Nephron (organoid): Measurements from ENCODE around the gene TMPRSS3.

Experiments
- H3K27ac Mint-ChIP-seq, 3 experiments: 2 replicates each; pipeline ENCODE4 v1.8.0; 2020; ENCODE audit warnings: mixed read lengths in 3 of 3, mild to moderate bottlenecking in 2 of 3, moderate library complexity in 1 of 3
- H3K27me3 Mint-ChIP-seq: 2 replicates; pipeline ENCODE4 v1.8.0; 2021; ENCODE audit warnings: low read depth, mild to moderate bottlenecking, moderate library complexity, mixed read lengths
- H3K36me3 Mint-ChIP-seq: 2 replicates; pipeline ENCODE4 v1.8.0; 2020; ENCODE audit warnings: low read depth, mixed read lengths
- H3K4me1 Mint-ChIP-seq: 2 replicates; pipeline ENCODE4 v1.8.0; 2020; ENCODE audit warnings: mixed read lengths
- H3K4me3 Mint-ChIP-seq, 3 experiments: 2 replicates each; pipeline ENCODE4 v1.8.0; 2020; ENCODE audit warnings: mild to moderate bottlenecking in 3 of 3, mixed read lengths in 3 of 3, moderate library complexity in 2 of 3
- H3K9me3 Mint-ChIP-seq: 2 replicates; pipeline ENCODE4 v1.8.0; 2020; ENCODE audit warnings: mixed read lengths
- TF ChIP-seq, protein P1 (sequence below), 3 experiments: fragments of 200-600 bp; sonication (generic); IDR thresholded peaks; one replicate each; pipeline ENCODE4 v1.5.0; 2021; ENCODE audit warnings: antibody characterized with exemption in 3 of 3; ENCODE audit not compliant: unreplicated experiment in 3 of 3

TMPRSS3 gene

DNA sequence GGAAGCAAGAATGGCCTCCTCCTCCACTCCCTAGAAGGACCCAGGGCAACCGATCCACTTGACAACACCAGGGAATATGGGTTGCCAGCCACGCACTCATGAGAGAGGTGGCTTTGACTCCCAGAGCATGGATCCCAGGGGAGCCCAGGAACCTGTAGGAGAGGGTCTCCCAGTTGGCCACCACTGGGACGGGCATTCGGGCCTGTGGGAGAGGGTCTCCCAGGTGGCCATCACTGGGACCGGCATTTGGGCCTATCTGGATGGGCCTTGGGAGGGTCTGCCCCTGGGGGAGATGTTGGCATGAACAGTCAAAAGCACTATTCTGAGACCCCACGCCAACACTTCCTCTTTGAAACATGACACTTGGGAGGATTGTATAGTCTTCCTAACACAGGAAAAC, 30.1 kb downstream of the TMPRSS3 start:
- Mint-ChIP-seq H3K4me3 (no peak overlapping the region), H3K4me1 (peaks cover 9% of the 10 kb centered on the region), H3K9me3 (no peaks in the 10 kb centered on the region), H3K27ac (no peak overlapping the region), H3K36me3 (no peaks in the 10 kb centered on the region), H3K27me3 (peaks cover 40% of the 10 kb centered on the region)
- TF ChIP-seq, protein P1, sequence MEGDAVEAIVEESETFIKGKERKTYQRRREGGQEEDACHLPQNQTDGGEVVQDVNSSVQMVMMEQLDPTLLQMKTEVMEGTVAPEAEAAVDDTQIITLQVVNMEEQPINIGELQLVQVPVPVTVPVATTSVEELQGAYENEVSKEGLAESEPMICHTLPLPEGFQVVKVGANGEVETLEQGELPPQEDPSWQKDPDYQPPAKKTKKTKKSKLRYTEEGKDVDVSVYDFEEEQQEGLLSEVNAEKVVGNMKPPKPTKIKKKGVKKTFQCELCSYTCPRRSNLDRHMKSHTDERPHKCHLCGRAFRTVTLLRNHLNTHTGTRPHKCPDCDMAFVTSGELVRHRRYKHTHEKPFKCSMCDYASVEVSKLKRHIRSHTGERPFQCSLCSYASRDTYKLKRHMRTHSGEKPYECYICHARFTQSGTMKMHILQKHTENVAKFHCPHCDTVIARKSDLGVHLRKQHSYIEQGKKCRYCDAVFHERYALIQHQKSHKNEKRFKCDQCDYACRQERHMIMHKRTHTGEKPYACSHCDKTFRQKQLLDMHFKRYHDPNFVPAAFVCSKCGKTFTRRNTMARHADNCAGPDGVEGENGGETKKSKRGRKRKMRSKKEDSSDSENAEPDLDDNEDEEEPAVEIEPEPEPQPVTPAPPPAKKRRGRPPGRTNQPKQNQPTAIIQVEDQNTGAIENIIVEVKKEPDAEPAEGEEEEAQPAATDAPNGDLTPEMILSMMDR (IDR thresholded peaks at IDR 0.05; ENCODE audit: unreplicated experiment in 3 of 3), result no peak

DNA sequence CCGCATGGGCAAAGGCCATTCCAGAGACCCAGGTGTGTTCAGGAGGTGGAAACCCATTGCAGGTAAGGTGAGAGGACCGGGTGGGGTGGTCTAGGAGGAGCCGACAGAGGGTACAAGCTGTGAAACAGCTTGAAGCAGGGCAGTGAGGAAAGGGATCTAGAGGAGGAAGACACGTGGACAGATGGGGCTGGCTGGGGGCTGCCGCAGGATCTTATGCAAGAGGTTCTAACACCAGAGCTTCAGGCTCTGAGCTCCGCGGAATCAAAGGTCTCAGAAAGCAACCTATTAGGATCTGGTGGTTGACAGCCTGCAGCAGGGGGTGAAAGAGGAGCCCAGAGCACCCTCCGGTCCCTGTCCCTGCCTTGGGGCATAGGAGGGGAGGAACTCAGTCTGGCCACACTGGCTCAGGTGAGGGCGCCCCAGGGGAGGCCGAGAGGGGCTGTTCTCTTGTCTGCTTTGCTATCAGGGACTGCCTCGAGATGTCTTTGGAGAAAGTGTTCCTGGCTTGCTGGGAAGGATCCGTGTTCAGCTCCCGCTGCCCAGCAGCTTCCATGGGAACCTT, 31.5 kb downstream of the TMPRSS3 start:
- Mint-ChIP-seq H3K27ac (no peak overlapping the region), H3K27me3 (peaks cover 38% of the 10 kb centered on the region), H3K4me3 (no peak overlapping the region), H3K36me3 (no peaks in the 10 kb centered on the region), H3K9me3 (no peaks in the 10 kb centered on the region), H3K4me1 (peaks cover 9% of the 10 kb centered on the region)
- TF ChIP-seq, protein P1 (IDR thresholded peaks at IDR 0.05; ENCODE audit: unreplicated experiment in 3 of 3), result no peak

DNA sequence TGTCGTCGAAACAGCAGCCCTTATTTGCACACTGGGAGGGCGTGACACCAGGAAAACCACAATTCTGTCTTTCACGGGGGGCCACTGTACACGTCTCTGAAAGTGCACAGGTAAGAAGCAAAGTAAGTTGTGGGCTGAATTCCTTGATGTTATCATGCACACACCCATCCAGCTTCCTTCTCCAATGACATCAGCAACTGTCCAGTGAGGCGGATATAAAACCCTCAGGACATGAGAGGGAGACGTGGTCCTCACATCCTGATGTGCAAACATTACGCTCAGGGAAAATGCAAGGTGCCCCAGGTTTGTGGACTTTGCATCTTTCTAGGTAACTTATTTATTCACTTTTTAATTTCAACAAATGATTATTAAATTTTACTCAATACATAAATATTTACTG, 32.5 kb downstream of the TMPRSS3 start:
- no peak overlapping the region for H3K4me3 Mint-ChIP-seq
- peaks cover 4% of the 10 kb centered on the region for H3K4me1 Mint-ChIP-seq
- no peak overlapping the region for H3K27ac Mint-ChIP-seq
- H3K9me3 Mint-ChIP-seq, result peaks cover 3% of the 10 kb centered on the region
- TF ChIP-seq, protein P1 (IDR thresholded peaks at IDR 0.05; ENCODE audit: unreplicated experiment in 3 of 3), result no peak
- no peaks in the 10 kb centered on the region for H3K36me3 Mint-ChIP-seq
- H3K27me3 Mint-ChIP-seq, result peaks cover 38% of the 10 kb centered on the region

DNA sequence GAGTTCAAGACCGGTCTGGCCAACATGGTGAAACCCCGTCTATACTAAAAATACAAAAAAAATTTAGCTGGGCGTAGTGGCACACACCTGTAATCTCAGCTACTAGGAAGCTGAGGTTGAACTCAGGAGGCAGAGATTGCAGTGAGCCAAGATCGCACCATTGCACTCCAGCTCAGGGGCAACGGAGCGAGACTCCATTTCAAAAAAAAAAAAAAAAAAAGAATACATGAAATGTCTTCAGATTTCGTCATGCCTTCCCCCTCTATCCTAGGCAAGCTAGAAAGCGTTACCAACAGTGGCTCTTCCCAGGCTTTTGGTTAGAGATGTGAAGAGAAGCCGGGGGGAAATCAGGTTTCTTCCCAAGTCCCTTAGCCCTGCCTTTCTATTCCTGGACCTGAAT, 33.2 kb downstream of the TMPRSS3 start:
- H3K27ac Mint-ChIP-seq, result no peak overlapping the region
- H3K4me1 Mint-ChIP-seq, result no peaks in the 10 kb centered on the region
- no peaks in the 10 kb centered on the region for H3K36me3 Mint-ChIP-seq
- H3K9me3 Mint-ChIP-seq, result peaks cover 7% of the 10 kb centered on the region
- TF ChIP-seq, protein P1 (IDR thresholded peaks at IDR 0.05; ENCODE audit: unreplicated experiment in 3 of 3), result no peak
- H3K27me3 Mint-ChIP-seq, result peaks cover 38% of the 10 kb centered on the region
- no peak overlapping the region for H3K4me3 Mint-ChIP-seq

DNA sequence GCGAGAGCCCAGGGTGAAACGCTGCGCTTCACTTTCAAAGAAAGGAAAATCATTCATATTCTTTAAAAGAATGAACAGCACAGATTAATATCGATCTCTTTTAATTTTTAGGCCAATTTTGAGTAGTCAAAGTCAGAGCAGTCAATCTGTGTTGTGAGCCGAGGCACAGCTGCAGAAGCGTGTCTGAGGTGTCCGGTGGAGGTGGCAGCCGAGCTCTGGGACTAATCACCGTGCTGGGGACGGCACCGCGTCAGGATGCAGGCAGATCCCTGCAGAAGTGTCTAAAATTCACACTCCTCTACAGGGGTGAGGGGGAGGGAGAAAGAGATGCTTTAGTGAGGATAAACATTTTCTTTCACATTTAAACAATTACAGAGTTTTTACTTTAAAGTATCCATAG, 33.7 kb downstream of the TMPRSS3 start:
- Mint-ChIP-seq H3K9me3 (peaks cover 10% of the 10 kb centered on the region), H3K27me3 (peaks cover 38% of the 10 kb centered on the region), H3K36me3 (no peaks in the 10 kb centered on the region), H3K4me1 (no peaks in the 10 kb centered on the region), H3K27ac (no peak overlapping the region), H3K4me3 (no peak overlapping the region)
- TF ChIP-seq, protein P1 (IDR thresholded peaks at IDR 0.05; ENCODE audit: unreplicated experiment in 3 of 3), result no peak

DNA sequence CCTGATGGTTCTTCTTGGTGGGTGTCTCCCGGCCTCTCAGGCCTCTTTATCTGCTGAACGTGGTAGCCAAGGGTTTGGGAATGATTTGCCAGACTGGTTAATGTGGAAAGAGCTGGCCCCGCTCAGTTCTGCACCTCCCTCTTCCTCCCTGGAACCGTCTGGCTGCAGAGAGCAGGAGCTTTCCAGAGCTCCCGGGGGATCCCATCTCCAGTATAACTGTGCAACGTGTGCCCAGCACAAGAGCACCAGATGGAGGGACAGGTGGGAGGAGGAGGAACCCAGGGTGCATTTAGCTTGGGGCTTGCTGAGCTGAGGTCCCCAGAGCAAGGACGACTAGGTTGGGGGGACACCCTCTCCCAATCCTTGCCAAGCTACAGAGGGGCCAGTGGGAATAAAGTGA, 34.6 kb downstream of the TMPRSS3 start:
- peaks cover 18% of the 10 kb centered on the region for H3K9me3 Mint-ChIP-seq
- H3K27me3 Mint-ChIP-seq, result peaks cover 38% of the 10 kb centered on the region
- H3K36me3 Mint-ChIP-seq, result no peaks in the 10 kb centered on the region
- TF ChIP-seq, protein P1 (IDR thresholded peaks at IDR 0.05; ENCODE audit: unreplicated experiment in 3 of 3), result no peak
- no peak overlapping the region for H3K4me3 Mint-ChIP-seq
- H3K27ac Mint-ChIP-seq, result no peak overlapping the region
- no peaks in the 10 kb centered on the region for H3K4me1 Mint-ChIP-seq
